MCF 10A (cell line): ENCODE data around the gene PC. TPM values are rescaled to one million over a fixed set of nuclear protein-coding genes. Genes with fewer than 3 reads are reported as not detected.
A peak's percentile ranks its signal among the peaks of the same experiment; 100 is the strongest.

ENCODE experiments used
- BruUV-seq: library from RNA; stranded (reverse); fragments of 400-500 nt; replicated peaks from 2 replicates; lab custom pipeline; 2021; lab: Mats Ljungman, UMichigan
- CTCF ChIA-PET: fragments of 300-600 bp; sonication (Branson Sonifier 250); formaldehyde crosslinking; extraction: SDS; loops from one replicate; lab custom pipeline; 2021; ENCODE audit warnings: antibody characterized with exemption, inconsistent platforms; lab: Yijun Ruan, JAX
- POLR2A ChIA-PET: fragments of 300-600, 350-650 bp; sonication (Branson Sonifier 250); formaldehyde crosslinking; extraction: SDS; loops from one replicate; lab custom pipeline; 2020; ENCODE audit warnings: antibody characterized with exemption, inconsistent platforms; lab: Yijun Ruan, JAX
- DNase-seq: peaks from one replicate; pipeline ENCODE4 v3.0.0-alpha.2; 2018; ENCODE audit not compliant: unreplicated experiment
- H3K27ac Mint-ChIP-seq: one replicate; pipeline ENCODE4 v1.8.0; 2022; ENCODE audit warnings: mild to moderate bottlenecking, low read depth, mixed read lengths; ENCODE audit not compliant: unreplicated experiment
- H3K27me3 Mint-ChIP-seq: one replicate; pipeline ENCODE4 v1.8.0; 2022; ENCODE audit warnings: mixed read lengths; ENCODE audit not compliant: insufficient read depth, unreplicated experiment
- H3K36me3 Mint-ChIP-seq: one replicate; pipeline ENCODE4 v1.8.0; 2022; ENCODE audit warnings: mild to moderate bottlenecking, moderate library complexity, mixed read lengths; ENCODE audit not compliant: insufficient read depth, unreplicated experiment
- H3K4me1 Mint-ChIP-seq: one replicate; pipeline ENCODE4 v1.8.0; 2022; ENCODE audit warnings: mixed read lengths; ENCODE audit not compliant: insufficient read depth, unreplicated experiment
- H3K4me3 Mint-ChIP-seq: one replicate; pipeline ENCODE4 v1.8.0; 2022; ENCODE audit warnings: mild to moderate bottlenecking, moderate library complexity, mixed read lengths; ENCODE audit not compliant: unreplicated experiment
- H3K9me3 Mint-ChIP-seq: one replicate; pipeline ENCODE4 v1.8.0; 2022; ENCODE audit warnings: mixed read lengths; ENCODE audit not compliant: unreplicated experiment
- CTCF ChIP-seq: fragments of 200-600 bp; IDR thresholded peaks from one replicate; pipeline ENCODE4 v1.8.0; 2022; ENCODE audit warnings: antibody characterized with exemption, mild to moderate bottlenecking; ENCODE audit not compliant: unreplicated experiment
- intact Hi-C: fragments of 100-400 bp; cut with micrococcal nuclease; formaldehyde crosslinking; loops from 2 replicates; pipeline ENCODE4 v1.14.1; 2022
- total RNA-seq: library from RNA; stranded (reverse); gene quantifications from 2 replicates; pipeline ENCODE4 v1.2.3, GENCODE V29; 2022

PC gene
- total RNA-seq, 1 experiment from 2014 or later, result 37.7 TPM

DNA sequence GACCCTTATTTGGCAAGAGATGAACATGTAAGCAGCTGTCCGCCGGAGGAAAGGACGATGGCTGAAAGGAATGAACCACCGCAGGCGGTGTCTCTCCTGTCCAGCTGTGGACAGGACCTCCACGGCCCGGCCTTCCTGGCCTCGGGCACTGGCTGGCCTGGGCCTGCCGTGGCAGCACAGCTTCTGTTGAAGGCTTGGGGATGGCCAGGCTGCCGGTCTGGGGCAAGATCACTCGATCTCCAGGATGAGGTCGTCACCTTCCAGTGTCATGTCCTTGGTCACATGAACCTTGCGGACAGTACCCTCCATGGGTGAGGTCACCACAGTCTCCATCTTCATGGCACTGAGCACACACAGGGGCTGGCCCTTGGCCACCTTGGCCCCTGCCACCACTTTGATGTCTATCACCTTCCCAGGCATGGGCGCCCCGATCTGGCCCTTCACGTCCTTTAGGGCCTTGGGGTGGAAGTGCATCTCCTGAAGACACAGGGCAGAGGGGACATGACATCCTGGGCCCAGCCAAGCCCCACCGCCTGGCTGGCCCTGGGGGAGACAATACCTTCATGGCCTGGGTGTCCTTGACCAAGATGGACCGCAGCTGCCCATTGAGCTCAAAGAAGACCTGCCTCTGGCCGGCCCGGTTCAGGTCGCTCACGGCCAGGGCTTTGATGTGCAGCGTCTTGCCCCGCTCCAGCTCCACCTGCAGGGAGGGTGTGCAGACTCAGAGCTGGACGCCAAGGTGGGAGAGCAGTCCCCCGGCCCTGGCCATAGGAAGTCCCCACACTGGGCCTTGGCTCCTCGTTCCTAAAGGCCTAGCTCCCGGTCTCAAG, 109.3 kb downstream of the PC start:
- no peak for TF ChIP-seq CTCF
- DNase-seq, result no peak
- intact Hi-C loops, result no loop called here
- H3K4me1 Mint-ChIP-seq, result peaks cover 13% of the 10 kb centered on the region
- peaks cover 58% of the 10 kb centered on the region for H3K36me3 Mint-ChIP-seq
- TSS peak; percentile 26 for BruUV-seq
- no peaks in the 10 kb centered on the region for H3K27me3 Mint-ChIP-seq
- no peak overlapping the region for H3K4me3 Mint-ChIP-seq
- POLR2A ChIA-PET, result interaction anchor here (1.8 kb wide), 1 partner anchor 122 kb away, joined by 4 read pairs; no protein-coding TSS in a partner anchor
- no peaks in the 10 kb centered on the region for H3K9me3 Mint-ChIP-seq
- no peak overlapping the region for H3K27ac Mint-ChIP-seq
- CTCF ChIA-PET, result interaction anchor here (0.5 to 0.8 kb wide), 3 partner anchors 14 to 294 kb away, joined by 3 to 4 read pairs (median 3); partner anchors contain the start of gene C11orf86

DNA sequence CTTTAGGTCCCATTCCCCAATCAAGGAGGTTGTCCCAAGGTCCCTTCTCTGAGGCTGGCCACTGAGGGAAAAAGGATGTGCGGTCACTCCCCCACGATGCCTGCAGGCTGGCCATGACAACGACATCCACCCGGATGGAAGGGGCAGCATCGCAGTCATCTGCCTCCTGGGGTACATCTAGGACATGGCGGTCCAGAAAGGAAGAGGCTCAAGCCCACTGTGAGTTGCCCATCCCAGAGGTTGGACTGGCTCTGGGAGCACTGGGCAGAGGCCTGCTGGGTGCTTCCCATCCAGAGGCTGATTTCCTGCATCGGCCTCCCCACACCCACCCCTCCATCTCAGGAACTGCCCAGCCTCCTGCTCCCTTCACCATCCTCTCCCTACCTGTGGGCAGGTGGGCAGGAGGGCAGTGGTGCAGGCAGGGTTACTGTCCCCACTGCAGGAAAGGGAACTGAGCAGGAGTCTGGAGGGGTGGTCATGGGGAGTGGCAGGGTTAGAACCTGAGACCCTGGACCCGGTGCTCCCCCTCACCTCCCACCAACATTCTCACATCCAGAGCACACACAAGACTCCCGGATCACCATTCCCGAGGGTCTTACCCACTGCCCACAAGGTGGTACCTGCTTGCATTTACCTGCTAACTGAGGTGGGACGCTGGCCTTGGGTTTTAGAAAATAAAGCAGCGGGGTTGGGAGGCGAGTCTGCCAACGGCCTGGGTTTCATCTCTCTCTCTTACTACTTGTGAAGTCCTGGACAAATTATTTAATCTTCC, 110.5 kb downstream of the PC start:
- DNase-seq, result no peak
- ChIA-PET POLR2A (interaction anchor here (1.8 kb wide), 1 partner anchor 124 kb away, joined by 4 read pairs; no protein-coding TSS in a partner anchor), CTCF (no interaction called here)
- H3K9me3 Mint-ChIP-seq, result no peaks in the 10 kb centered on the region
- H3K4me3 Mint-ChIP-seq, result no peak overlapping the region
- intact Hi-C loops, result no loop called here
- no peak overlapping the region for H3K27ac Mint-ChIP-seq
- peaks cover 13% of the 10 kb centered on the region for H3K4me1 Mint-ChIP-seq
- no TSS peak for BruUV-seq
- H3K27me3 Mint-ChIP-seq, result no peaks in the 10 kb centered on the region
- no peak for TF ChIP-seq CTCF
- peaks cover 67% of the 10 kb centered on the region for H3K36me3 Mint-ChIP-seq

DNA sequence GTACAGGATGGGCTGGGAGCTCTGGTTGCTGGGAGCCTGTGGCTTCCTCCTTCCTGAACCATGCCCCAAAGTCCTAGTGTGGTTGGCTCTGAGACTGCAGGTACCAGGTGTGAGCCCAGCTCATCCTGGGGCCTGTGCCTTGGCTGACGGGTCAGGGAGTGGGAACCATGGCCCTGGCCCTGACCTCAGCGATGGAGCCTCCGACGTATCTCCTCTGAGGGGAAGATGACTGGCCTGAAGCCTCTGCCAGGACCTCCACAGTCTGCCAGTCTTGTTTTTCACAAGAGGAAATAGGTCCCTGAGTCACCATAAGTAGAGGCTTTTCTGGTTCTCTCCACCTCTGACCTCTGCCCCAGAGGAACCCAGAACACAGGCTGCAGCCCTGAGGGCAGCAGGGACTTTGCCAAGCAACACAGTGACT, 111.5 kb downstream of the PC start:
- no peaks in the 10 kb centered on the region for H3K27me3 Mint-ChIP-seq
- no peak for TF ChIP-seq CTCF
- ChIA-PET CTCF (interaction anchor here (5.4 kb wide), 1 partner anchor 130 kb away, joined by 36 read pairs; the partner anchor contains the start of gene C11orf86), POLR2A (interaction anchor here (0.7 to 1.1 kb wide), 3 partner anchors 9 to 78 kb away, joined by 3 to 4 read pairs (median 3); no protein-coding TSS in a partner anchor)
- H3K9me3 Mint-ChIP-seq, result no peaks in the 10 kb centered on the region
- intact Hi-C loops, result no loop called here
- no peak overlapping the region for H3K4me3 Mint-ChIP-seq
- no TSS peak for BruUV-seq
- H3K27ac Mint-ChIP-seq, result no peak overlapping the region
- peaks cover 76% of the 10 kb centered on the region for H3K36me3 Mint-ChIP-seq
- H3K4me1 Mint-ChIP-seq, result peaks cover 19% of the 10 kb centered on the region
- DNase-seq, result no peak

GRCh38 chr11:66845876-66846212, 112.3 kb downstream of the PC start:
- DNase-seq, result no peak
- ChIA-PET CTCF (interaction anchor here (5.4 kb wide), 1 partner anchor 131 kb away, joined by 36 read pairs; the partner anchor contains the start of gene C11orf86), POLR2A (interaction anchor here (0.6 to 1.1 kb wide), 6 partner anchors 10 to 746 kb away, joined by 3 to 4 read pairs (median 3); no protein-coding TSS in a partner anchor)
- BruUV-seq, result no TSS peak
- no peak for TF ChIP-seq CTCF
- no peaks in the 10 kb centered on the region for H3K27me3 Mint-ChIP-seq
- H3K4me1 Mint-ChIP-seq, result peaks cover 20% of the 10 kb centered on the region
- intact Hi-C loops, result no loop called here
- H3K27ac Mint-ChIP-seq, result no peak overlapping the region
- H3K9me3 Mint-ChIP-seq, result no peaks in the 10 kb centered on the region
- H3K36me3 Mint-ChIP-seq, result peaks cover 76% of the 10 kb centered on the region
- H3K4me3 Mint-ChIP-seq, result no peak overlapping the region
